ENCODE results near the gene JCAD.

The JCAD gene

DNA sequence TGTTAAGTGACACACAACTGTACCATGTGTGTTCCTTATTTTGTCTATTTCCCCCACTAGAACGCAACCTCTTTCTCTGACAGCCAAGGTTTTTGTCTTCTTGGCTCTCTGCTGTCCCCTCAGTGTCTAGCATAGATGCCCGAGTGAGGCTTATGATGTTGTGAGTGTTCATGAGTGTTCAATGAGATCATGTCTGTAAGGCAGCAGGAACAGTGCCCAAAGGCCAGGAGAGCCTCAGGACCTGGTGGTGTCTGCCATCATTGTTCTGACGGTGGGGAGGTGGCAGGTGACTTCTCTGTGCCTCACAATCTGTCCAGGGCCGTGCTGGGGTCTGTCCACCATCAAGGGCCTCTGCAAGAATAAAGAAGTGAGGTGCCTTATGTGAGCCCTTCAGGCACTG lies 66.5 kb downstream of the JCAD start:
- TF ChIP-seq, protein P1, sequence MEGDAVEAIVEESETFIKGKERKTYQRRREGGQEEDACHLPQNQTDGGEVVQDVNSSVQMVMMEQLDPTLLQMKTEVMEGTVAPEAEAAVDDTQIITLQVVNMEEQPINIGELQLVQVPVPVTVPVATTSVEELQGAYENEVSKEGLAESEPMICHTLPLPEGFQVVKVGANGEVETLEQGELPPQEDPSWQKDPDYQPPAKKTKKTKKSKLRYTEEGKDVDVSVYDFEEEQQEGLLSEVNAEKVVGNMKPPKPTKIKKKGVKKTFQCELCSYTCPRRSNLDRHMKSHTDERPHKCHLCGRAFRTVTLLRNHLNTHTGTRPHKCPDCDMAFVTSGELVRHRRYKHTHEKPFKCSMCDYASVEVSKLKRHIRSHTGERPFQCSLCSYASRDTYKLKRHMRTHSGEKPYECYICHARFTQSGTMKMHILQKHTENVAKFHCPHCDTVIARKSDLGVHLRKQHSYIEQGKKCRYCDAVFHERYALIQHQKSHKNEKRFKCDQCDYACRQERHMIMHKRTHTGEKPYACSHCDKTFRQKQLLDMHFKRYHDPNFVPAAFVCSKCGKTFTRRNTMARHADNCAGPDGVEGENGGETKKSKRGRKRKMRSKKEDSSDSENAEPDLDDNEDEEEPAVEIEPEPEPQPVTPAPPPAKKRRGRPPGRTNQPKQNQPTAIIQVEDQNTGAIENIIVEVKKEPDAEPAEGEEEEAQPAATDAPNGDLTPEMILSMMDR (conservative IDR thresholded peaks at IDR 0.05; ENCODE audit: low read depth, low read length): no peak
- no peaks in the 10 kb centered on the region for H3K79me2 ChIP-seq (ENCODE audit: insufficient read depth, low read depth)

DNA sequence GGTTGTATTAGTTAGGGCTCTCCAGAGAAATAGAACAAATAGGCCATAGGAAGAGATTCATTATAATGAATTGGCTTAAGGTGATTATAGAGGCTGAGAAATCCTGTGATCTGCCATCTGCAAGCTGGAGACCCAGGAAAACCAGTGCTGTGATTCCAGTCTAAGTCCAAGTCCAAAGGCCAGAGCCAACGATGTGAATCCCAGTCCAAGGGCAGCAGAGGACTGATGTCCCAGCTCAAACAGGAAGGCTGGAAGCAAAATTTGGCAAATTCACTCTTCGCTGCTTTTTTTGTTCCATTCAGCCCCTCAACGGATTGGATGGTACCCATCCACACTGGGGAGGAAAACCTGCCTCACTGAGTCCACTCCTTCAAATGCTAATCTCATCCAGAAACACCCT lies 68.0 kb downstream of the JCAD start:
- Histone ChIP-seq H2AFZ (ENCODE audit: low read depth) (no peak overlapping the region), H3K27ac (no peak overlapping the region), H3K27me3 (ENCODE audit: insufficient read depth, low read depth) (no peaks in the 10 kb centered on the region), H3K79me2 (ENCODE audit: insufficient read depth, low read depth) (no peaks in the 10 kb centered on the region), H4K20me1 (ENCODE audit: insufficient read depth) (no peaks in the 10 kb centered on the region), H3K36me3 (ENCODE audit: insufficient read depth) (no peaks in the 10 kb centered on the region), H3K4me1 (ENCODE audit: low read depth, poor library complexity, severe bottlenecking) (no peaks in the 10 kb centered on the region), H3K9ac (no peak overlapping the region), H3K4me3 (IDR thresholded peaks at IDR 0.05; ENCODE audit: insufficient read depth, low read depth, low read length) (no peak overlapping the region), H3K4me2 (no peak overlapping the region)
- TF ChIP-seq, protein P1 (conservative IDR thresholded peaks at IDR 0.05; ENCODE audit: low read depth, low read length): no peak

More for the DNA sequence above, 66.5 kb downstream of the JCAD start:
- Histone ChIP-seq H3K9ac (no peak overlapping the region), H3K27me3 (ENCODE audit: insufficient read depth, low read depth) (no peaks in the 10 kb centered on the region), H3K4me3 (IDR thresholded peaks at IDR 0.05; ENCODE audit: insufficient read depth, low read depth, low read length) (no peak overlapping the region), H2AFZ (ENCODE audit: low read depth) (no peak overlapping the region), H4K20me1 (ENCODE audit: insufficient read depth) (no peaks in the 10 kb centered on the region), H3K36me3 (ENCODE audit: insufficient read depth) (no peaks in the 10 kb centered on the region), H3K4me2 (no peak overlapping the region), H3K4me1 (ENCODE audit: low read depth, poor library complexity, severe bottlenecking) (no peaks in the 10 kb centered on the region), H3K27ac (no peak overlapping the region)

DNA sequence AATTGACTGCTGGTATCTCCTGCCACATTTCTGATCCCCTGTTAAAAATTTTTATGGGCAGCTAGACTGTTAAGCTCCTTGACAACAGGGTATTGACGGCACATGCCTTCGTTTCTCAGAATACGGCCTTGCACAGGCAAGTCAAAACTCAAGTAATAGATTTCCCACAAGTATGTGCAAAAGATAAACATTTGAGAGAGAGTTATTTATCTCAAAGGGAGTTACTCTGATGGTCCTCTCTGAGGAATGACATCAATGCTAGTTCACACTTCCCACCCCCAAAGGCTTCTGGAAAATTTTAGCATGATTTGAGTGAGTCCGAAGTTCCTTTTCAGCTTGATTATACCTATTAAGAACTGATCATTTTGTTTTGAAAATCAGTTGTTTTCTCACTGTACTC lies 71.9 kb downstream of the JCAD start:
- no peak overlapping the region for H3K4me2 ChIP-seq
- H3K79me2 ChIP-seq (ENCODE audit: insufficient read depth, low read depth): no peaks in the 10 kb centered on the region
- H4K20me1 ChIP-seq (ENCODE audit: insufficient read depth): no peaks in the 10 kb centered on the region
- no peak overlapping the region for H3K4me3 ChIP-seq (IDR thresholded peaks at IDR 0.05; ENCODE audit: insufficient read depth, low read depth, low read length)
- no peak overlapping the region for H2AFZ ChIP-seq (ENCODE audit: low read depth)
- no peaks in the 10 kb centered on the region for H3K27me3 ChIP-seq (ENCODE audit: insufficient read depth, low read depth)
- H3K36me3 ChIP-seq (ENCODE audit: insufficient read depth): no peaks in the 10 kb centered on the region
- H3K9ac ChIP-seq: no peak overlapping the region
- H3K4me1 ChIP-seq (ENCODE audit: low read depth, poor library complexity, severe bottlenecking): no peaks in the 10 kb centered on the region
- TF ChIP-seq, protein P1 (conservative IDR thresholded peaks at IDR 0.05; ENCODE audit: low read depth, low read length): no peak
- no peak overlapping the region for H3K27ac ChIP-seq

DNA sequence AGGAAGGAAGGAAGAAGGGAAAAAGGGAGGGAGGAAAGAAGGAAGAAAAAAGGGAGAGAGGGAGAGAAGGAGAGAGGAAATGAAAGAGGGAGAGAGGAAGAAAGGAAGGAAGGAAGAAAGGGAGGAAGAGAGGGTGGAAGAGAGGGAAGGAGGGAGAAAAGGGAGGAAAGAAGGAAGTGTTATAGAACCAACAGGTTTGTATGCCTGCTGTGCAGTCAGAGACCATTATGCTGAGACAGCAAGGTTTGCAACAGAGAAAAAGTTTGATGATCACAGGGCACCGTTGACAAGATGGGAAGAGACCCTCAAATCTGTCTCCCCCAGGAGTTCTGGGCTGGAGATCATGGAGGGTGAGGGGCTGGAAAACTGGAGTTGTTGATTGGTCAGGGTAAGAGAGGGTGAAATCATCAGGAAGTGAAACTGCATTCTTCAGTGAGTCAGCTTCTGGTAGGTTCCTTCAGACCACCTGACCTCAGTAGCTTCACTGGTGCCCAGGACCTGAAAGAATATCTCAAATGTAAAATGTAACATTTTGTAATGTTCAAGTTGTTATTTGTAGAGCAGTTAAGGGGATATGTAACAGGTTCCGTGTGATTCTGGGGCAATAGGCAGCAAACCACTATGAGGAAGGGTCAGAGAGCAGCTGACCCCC lies 76.3 kb downstream of the JCAD start:
- Histone ChIP-seq H3K4me3 (IDR thresholded peaks at IDR 0.05; ENCODE audit: insufficient read depth, low read depth, low read length) (no peak overlapping the region), H2AFZ (ENCODE audit: low read depth) (no peak overlapping the region), H3K4me1 (ENCODE audit: low read depth, poor library complexity, severe bottlenecking) (no peaks in the 10 kb centered on the region), H3K27me3 (ENCODE audit: insufficient read depth, low read depth) (no peaks in the 10 kb centered on the region), H3K36me3 (ENCODE audit: insufficient read depth) (no peaks in the 10 kb centered on the region), H4K20me1 (ENCODE audit: insufficient read depth) (no peaks in the 10 kb centered on the region), H3K79me2 (ENCODE audit: insufficient read depth, low read depth) (no peaks in the 10 kb centered on the region), H3K4me2 (no peak overlapping the region), H3K27ac (no peak overlapping the region), H3K9ac (no peak overlapping the region)
- TF ChIP-seq, protein P1 (conservative IDR thresholded peaks at IDR 0.05; ENCODE audit: low read depth, low read length): no peak

Measured in KMS-11 (cell line).